GM23338 (cell line): ENCODE results near the gene RAB6A. TPM values are rescaled to one million over a fixed set of nuclear protein-coding genes. Genes with fewer than 3 reads are reported as not detected.
A peak's percentile ranks its signal among the peaks of the same experiment; 100 is the strongest.

Source experiments
- ATAC-seq: fragments of 200-7000 bp; cut with Tn5 transposase; 3 replicates; pipeline ENCODE4 v1.9.1; 2020
- DNase-seq: peaks from one replicate; pipeline ENCODE4 v3.0.0-alpha.2; 2015; ENCODE audit warnings: low spot score
- H2AFZ ChIP-seq: fragments of 200-600 bp; sonication (generic); 2 replicates; pipeline ENCODE4 v1.8.0; 2016; ENCODE audit warnings: antibody characterized with exemption, mild to moderate bottlenecking, moderate library complexity
- H3F3A ChIP-seq: fragments of 200-600 bp; sonication (generic); replicated peaks from 2 replicates; pipeline ENCODE4 v1.8.0; 2017; ENCODE audit warnings: antibody characterized with exemption, mixed run types, low read depth
- H3K27ac ChIP-seq: fragments of 200-600 bp; sonication (generic); 2 replicates; pipeline ENCODE4 v1.6.1; 2016; ENCODE audit warnings: low read depth
- H3K27me3 ChIP-seq: fragments of 200-600 bp; sonication (generic); 2 replicates; pipeline ENCODE4 v1.8.0; 2016; ENCODE audit warnings: mild to moderate bottlenecking, mixed run types, moderate library complexity; ENCODE audit not compliant: insufficient read depth
- H3K36me3 ChIP-seq: fragments of 200-600 bp; sonication (generic); 2 replicates; pipeline ENCODE4 v1.8.0; 2016; ENCODE audit warnings: mild to moderate bottlenecking; ENCODE audit not compliant: insufficient read depth
- H3K4me1 ChIP-seq: fragments of 200-600 bp; sonication (generic); 2 replicates; pipeline ENCODE4 v1.8.0; 2016; ENCODE audit warnings: mild to moderate bottlenecking, moderate library complexity; ENCODE audit not compliant: insufficient read depth
- H3K4me2 ChIP-seq: fragments of 200-600 bp; sonication (generic); 2 replicates; pipeline ENCODE4 v1.7.1; 2017; ENCODE audit warnings: mixed run types
- H3K4me3 ChIP-seq: fragments of 200-600 bp; sonication (generic); 2 replicates; pipeline ENCODE4 v1.6.1; 2016; ENCODE audit warnings: mixed run types
- H3K79me2 ChIP-seq: fragments of 200-600 bp; sonication (generic); replicated peaks from 2 replicates; pipeline ENCODE4 v1.8.0; 2017; ENCODE audit warnings: mild to moderate bottlenecking; ENCODE audit not compliant: insufficient read depth
- H3K9me2 ChIP-seq: fragments of 200-600 bp; sonication (generic); 2 replicates; pipeline ENCODE4 v1.8.0; 2017; ENCODE audit not compliant: insufficient read depth
- H4K20me1 ChIP-seq: fragments of 200-600 bp; sonication (generic); replicated peaks from 2 replicates; pipeline ENCODE4 v1.8.0; 2017; ENCODE audit warnings: mild to moderate bottlenecking; ENCODE audit not compliant: insufficient read depth
- H3K27ac Mint-ChIP-seq: 2 replicates; pipeline ENCODE4 v1.8.0; 2020; ENCODE audit warnings: inconsistent platforms, mild to moderate bottlenecking, moderate library complexity, mixed read lengths
- H3K27me3 Mint-ChIP-seq: 3 replicates; pipeline ENCODE4 v1.8.0; 2022; ENCODE audit warnings: low read depth, mild to moderate bottlenecking, moderate library complexity, mixed read lengths, inconsistent platforms; ENCODE audit not compliant: insufficient read depth, poor library complexity
- H3K36me3 Mint-ChIP-seq: 3 replicates; pipeline ENCODE4 v1.8.0; 2021; ENCODE audit warnings: low read depth, mild to moderate bottlenecking, inconsistent platforms, moderate library complexity, mixed read lengths
- H3K4me1 Mint-ChIP-seq: 3 replicates; pipeline ENCODE4 v1.8.0; 2020; ENCODE audit warnings: mild to moderate bottlenecking, inconsistent platforms, mixed read lengths
- H3K4me3 Mint-ChIP-seq: 3 replicates; pipeline ENCODE4 v1.8.0; 2021; ENCODE audit warnings: moderate library complexity, mild to moderate bottlenecking, inconsistent platforms, mixed read lengths
- H3K9me3 Mint-ChIP-seq: 3 replicates; pipeline ENCODE4 v1.8.0; 2020; ENCODE audit warnings: moderate library complexity, mild to moderate bottlenecking, inconsistent platforms, mixed read lengths
- EZH2phosphoT487 ChIP-seq: fragments of 200-600 bp; sonication (generic); IDR thresholded peaks from one replicate; pipeline ENCODE4 v1.8.1; 2018; ENCODE audit warnings: antibody characterized with exemption; ENCODE audit not compliant: unreplicated experiment
- polyA plus RNA-seq: library from polyadenylated mRNA; unstranded; fragments of >200 nt; fragmentation: Nextera tagmentation; extraction: Ambion mirVana; gene quantifications from 2 replicates; pipeline ENCODE4 v1.2.1, GENCODE V29; 2016
- total RNA-seq: library from RNA; depleted of rRNA; stranded (reverse); fragments of >200 nt; shearing (Covaris generic); gene quantifications from 2 replicates; pipeline ENCODE4 v1.2.3, GENCODE V29; 2014; rRNA removed
- TF ChIP-seq, protein P1 (sequence below): IDR thresholded peaks from 2 replicates; pipeline ENCODE4 v1.6.1; 2016; ENCODE audit warnings: antibody characterized with exemption
- TF ChIP-seq, protein P2 (sequence below), 2 experiments: fragments of 200-600 bp in 1 of 2; sonication (generic) in 1 of 2; conservative IDR thresholded peaks; 2 replicates each; pipeline versions ENCODE4 v1.5.1 to v1.6.1; 2016 to 2017; ENCODE audit warnings: antibody characterized with exemption in 2 of 2, low read depth in 2 of 2, mild to moderate bottlenecking in 2 of 2, moderate library complexity in 1 of 2

The RAB6A gene
- total and polyA plus RNA-seq, 2 experiments from 2014 or later: 61.1 to 127 TPM

DNA sequence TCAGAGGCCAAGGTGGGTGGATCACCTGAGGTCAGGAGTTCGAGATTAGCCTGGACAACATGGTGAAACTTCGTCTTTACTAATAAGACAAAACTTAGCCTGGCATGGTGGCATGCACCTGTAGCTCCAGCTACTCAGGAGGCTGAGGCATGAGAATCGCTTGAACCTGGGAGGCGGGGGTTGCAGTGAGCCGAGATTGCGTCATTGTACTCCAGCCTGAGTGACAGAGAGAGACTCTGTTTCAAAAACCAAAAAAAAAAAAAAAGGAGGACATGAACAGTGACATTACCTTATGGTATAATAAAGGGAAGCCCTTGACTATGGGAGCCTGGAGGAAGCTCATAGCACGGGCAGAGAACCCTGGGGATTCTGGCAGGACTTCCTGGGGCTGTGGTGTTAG is 131.0 kb downstream of the RAB6A start (continued):
- TF ChIP-seq, protein P1, sequence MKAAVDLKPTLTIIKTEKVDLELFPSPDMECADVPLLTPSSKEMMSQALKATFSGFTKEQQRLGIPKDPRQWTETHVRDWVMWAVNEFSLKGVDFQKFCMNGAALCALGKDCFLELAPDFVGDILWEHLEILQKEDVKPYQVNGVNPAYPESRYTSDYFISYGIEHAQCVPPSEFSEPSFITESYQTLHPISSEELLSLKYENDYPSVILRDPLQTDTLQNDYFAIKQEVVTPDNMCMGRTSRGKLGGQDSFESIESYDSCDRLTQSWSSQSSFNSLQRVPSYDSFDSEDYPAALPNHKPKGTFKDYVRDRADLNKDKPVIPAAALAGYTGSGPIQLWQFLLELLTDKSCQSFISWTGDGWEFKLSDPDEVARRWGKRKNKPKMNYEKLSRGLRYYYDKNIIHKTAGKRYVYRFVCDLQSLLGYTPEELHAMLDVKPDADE: no peak

DNA sequence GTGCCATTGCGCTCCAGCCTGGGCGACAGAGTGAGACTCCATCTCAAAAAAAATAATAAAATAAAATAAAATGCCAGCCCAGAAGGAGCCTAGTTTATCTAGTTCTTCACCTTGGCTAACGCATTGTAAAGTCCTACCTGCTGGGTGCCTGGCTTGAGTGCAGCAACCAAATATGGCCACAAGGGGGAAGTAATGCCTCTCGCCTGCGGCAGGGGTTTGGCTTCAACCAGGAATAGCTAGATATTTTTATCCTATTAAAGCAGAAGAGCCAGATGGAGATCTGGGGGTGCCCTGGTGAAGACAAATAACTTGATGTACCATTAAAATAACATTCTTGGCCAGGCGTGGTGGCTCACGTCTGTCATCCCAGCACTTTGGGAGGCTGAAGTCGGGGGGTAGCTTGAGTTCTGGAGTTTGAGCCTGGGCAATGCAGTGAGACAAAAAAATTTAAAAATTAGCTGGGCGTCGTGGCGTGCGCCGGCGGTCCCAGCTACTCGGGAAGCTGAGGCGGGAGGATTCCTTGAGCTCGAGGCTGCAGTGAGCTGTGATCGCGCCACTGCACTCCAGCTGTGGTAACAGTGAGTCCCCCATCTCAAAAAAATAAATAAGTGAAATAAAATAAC is 135.1 kb downstream of the RAB6A start:
- H3K27ac ChIP-seq: no peak overlapping the region
- no peaks in the 10 kb centered on the region for H3K9me2 ChIP-seq
- 0 out of 2 replicates have a peak, but pooled peaks cover 8% of the 10 kb centered on the region for H4K20me1 ChIP-seq
- H3K4me3 ChIP-seq: no peak overlapping the region
- H3K4me1 ChIP-seq: peaks cover 25% of the 10 kb centered on the region
- H3K27ac Mint-ChIP-seq: no peak overlapping the region
- peak; percentile 72 for ATAC-seq
- no peaks in the 10 kb centered on the region for H3K79me2 ChIP-seq
- no peaks in the 10 kb centered on the region for H3K36me3 ChIP-seq
- no peak for TF ChIP-seq EZH2phosphoT487
- TF ChIP-seq, protein P2, sequence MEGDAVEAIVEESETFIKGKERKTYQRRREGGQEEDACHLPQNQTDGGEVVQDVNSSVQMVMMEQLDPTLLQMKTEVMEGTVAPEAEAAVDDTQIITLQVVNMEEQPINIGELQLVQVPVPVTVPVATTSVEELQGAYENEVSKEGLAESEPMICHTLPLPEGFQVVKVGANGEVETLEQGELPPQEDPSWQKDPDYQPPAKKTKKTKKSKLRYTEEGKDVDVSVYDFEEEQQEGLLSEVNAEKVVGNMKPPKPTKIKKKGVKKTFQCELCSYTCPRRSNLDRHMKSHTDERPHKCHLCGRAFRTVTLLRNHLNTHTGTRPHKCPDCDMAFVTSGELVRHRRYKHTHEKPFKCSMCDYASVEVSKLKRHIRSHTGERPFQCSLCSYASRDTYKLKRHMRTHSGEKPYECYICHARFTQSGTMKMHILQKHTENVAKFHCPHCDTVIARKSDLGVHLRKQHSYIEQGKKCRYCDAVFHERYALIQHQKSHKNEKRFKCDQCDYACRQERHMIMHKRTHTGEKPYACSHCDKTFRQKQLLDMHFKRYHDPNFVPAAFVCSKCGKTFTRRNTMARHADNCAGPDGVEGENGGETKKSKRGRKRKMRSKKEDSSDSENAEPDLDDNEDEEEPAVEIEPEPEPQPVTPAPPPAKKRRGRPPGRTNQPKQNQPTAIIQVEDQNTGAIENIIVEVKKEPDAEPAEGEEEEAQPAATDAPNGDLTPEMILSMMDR (conservative IDR thresholded peaks at IDR 0.05; ENCODE audit: low read depth in 2 of 2): peak; percentile 95 to 96
- H3K4me2 ChIP-seq: no peak overlapping the region
- H3F3A ChIP-seq: peaks cover 6% of the 10 kb centered on the region; the same call in 1 of the 2 replicates
- H3K27me3 ChIP-seq: peaks cover 75% of the 10 kb centered on the region
- peaks cover 30% of the 10 kb centered on the region for H3K4me1 Mint-ChIP-seq
- no peak overlapping the region for H2AFZ ChIP-seq
- no peaks in the 10 kb centered on the region; the same call in 2 of the 3 replicates for H3K9me3 Mint-ChIP-seq
- no peak overlapping the region for H3K4me3 Mint-ChIP-seq
- DNase-seq: peak; percentile 89
- no peaks in the 10 kb centered on the region for H3K36me3 Mint-ChIP-seq
- peaks cover 52% of the 10 kb centered on the region for H3K27me3 Mint-ChIP-seq

Other genes with a start within 250 kb of the RAB6A start
- 17.9 and 20.3 TPM in 2 replicates for gene FAM168A, start 163.0 kb downstream of the RAB6A start, total RNA-seq
- gene FAM168A, start 163.0 kb downstream of the RAB6A start, polyA plus RNA-seq: 8.0 and 9.6 TPM in 2 replicates
- 10.3 and 20.1 TPM in 2 replicates for gene PLEKHB1, start 114.5 kb downstream of the RAB6A start, total RNA-seq
- 20.8 and 25.8 TPM in 2 replicates for gene PLEKHB1, start 114.5 kb downstream of the RAB6A start, polyA plus RNA-seq
- 24.1 and 54.1 TPM in 2 replicates for gene MRPL48, start 26.8 kb upstream of the RAB6A start, total RNA-seq
- 101 and 103 TPM in 2 replicates for gene MRPL48, start 26.8 kb upstream of the RAB6A start, polyA plus RNA-seq
- gene COA4, start 115.8 kb upstream of the RAB6A start, total RNA-seq: 168 and 188 TPM in 2 replicates
- gene COA4, start 115.8 kb upstream of the RAB6A start, polyA plus RNA-seq: 166 and 174 TPM in 2 replicates
- 13.6 and 16.1 TPM in 2 replicates for gene PAAF1, start 115.9 kb upstream of the RAB6A start, total RNA-seq
- gene PAAF1, start 115.9 kb upstream of the RAB6A start, polyA plus RNA-seq: 17.7 and 18.1 TPM in 2 replicates
- gene DNAJB13, start 190.0 kb upstream of the RAB6A start, total RNA-seq: 0.14 TPM in 1 of 2 replicates, not detected in the other
- 0.32 and 0.50 TPM in 2 replicates for gene DNAJB13, start 190.0 kb upstream of the RAB6A start, polyA plus RNA-seq
- gene UCP2, start 221.8 kb upstream of the RAB6A start, total RNA-seq: 69.8 and 76.9 TPM in 2 replicates
- 59.4 and 60.1 TPM in 2 replicates for gene UCP2, start 221.8 kb upstream of the RAB6A start, polyA plus RNA-seq
- gene UCP3, start 248.0 kb upstream of the RAB6A start, total RNA-seq: 0.21 TPM in 1 of 2 replicates, not detected in the other
- 0.21 and 0.40 TPM in 2 replicates for gene UCP3, start 248.0 kb upstream of the RAB6A start, polyA plus RNA-seq